ENCODE results near the gene GADD45GIP1.
A peak's percentile ranks its signal among the peaks of the same experiment; 100 is the strongest.
"Not testable (repeated sequence)": the region's sequence is repeated elsewhere in the genome, so short reads cannot be mapped to it uniquely, and the experiment has no call there.

GADD45GIP1 gene

DNA sequence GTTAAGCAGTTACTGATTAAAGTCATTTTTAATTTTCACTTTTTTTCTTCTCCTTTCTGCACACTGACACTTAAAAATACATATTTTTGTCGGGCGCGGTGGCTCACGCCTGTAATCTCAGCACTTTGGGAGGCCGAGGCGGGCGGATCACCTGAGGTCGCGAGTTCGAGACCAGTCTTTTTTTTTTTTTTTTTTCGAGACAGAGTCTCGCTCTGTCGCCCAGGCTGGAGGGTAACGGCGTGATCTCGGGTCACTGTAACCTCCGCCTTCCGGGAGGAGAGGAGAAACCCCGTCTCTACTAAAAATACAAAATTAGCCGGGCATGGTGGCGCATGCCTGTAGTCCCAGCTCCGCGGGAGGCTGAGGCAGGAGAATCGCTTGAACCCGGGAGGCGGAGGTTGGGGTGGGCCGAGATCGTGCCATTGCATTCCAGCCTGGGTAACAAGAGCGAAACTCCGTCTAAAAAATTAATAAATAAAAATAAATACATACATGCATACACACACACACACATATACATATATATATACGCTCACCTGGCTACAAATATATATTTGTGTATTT, 448 bp upstream of the GADD45GIP1 start:
- DNase-seq = not testable (repeated sequence)

- no peak for DNase-seq
These were observed 1.0 kb downstream of the GADD45GIP1 start for GRCh38 chr19:12955996-12956395.

DNA sequence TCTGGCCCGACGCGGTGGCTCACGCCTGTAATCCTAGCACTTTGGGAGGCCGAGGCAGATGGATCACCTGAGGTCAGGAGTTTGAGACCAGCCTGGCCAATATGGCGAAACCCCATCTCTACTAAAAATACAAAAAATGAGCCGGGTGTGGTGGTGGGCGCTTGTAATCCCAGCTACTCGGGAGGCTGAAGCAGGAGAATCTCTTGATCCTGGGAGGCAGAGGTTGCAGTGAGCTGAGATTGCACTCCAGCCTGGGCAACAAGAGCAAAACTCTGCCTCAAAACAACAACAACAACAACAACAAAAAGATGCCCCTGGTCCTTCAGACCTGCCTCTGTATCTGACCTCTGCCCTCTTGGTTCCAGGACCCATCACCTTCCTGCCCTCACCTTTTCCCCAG, 1.4 kb downstream of the GADD45GIP1 start:
- DNase-seq = not testable (repeated sequence)

DNA sequence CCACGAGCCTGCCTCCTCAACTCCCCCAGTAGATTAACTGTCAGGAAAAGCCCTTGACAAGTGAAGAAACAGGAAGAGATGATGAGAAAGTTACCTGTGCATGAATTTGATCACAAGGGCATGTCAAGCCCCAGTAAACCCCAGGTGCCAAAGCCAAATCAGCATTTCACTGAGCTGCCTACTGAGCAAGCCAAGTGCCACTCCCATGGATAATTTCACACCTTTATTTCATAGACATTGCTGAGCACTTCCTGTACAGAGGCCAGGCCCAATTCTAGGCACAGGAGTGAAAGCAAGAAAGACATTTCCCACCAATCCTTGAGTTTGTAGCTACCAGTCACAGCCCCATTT, 2.4 kb downstream of the GADD45GIP1 start:
- no peak for DNase-seq

- no peak for DNase-seq
These were observed 3.0 kb downstream of the GADD45GIP1 start for GRCh38 chr19:12953799-12954611.

DNA sequence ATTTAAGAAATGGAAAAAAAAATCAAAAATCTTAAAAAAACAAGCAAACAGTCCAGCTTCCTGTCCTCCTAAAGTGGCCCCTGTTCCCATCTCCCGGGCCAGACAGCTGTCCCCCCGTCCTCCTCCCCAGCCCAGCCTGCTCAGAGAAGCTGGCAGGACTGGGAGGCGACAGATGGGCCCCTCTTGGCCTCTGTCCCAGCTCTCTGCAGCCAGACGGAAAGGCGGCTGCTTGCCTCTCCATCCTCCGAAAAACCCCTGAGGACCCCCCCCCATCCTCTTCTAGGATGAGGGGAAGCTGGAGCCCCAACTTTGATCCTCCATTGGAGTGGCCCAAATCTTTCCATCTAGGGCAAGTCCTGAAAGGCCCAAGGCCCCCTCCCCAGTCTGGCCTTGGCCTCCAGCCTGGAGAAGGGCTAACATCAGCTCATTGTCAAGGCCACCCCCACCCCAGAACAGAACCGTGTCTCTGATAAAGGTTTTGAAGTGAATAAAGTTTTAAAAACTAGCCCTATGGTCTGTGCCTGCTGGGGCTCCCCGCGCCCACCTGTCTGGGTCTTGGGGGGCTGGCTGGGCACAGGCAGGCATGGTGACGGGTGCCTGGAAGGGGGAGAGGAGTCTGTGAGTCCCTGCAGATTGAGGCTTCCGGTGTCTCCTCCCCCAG, 3.8 kb downstream of the GADD45GIP1 start:
- DNase-seq = no peak

DNA sequence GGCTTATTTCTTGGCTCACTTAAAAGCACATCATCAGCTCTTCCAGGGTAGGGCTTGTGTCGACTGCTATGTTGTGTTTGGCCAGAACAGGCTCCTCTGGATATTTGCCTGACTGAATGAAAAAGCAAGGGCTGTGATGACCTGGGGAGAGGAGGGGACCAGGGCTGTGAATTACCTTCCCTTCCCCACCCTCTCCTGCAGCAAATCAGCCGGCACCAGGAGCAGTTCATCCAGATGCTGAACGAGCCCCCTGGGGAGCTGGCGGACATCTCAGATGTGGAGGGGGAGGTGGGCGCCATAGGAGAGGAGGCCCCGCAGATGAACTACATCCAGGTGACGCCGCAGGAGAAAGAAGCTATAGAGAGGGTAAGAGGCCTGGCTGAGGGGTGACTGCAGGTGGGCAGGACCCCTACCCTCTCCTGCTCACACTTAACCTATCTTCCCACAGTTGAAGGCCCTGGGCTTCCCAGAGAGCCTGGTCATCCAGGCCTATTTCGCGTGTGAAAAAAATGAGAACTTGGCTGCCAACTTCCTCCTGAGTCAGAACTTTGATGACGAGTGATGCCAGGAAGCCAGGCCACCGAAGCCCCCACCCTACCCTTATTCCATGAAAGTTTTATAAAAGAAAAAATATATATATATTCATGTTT, 4.4 kb downstream of the GADD45GIP1 start:
- DNase-seq = no peak

GRCh38 chr19:12952050-12952449, 5.0 kb downstream of the GADD45GIP1 start:
- not testable (repeated sequence) for DNase-seq

DNA sequence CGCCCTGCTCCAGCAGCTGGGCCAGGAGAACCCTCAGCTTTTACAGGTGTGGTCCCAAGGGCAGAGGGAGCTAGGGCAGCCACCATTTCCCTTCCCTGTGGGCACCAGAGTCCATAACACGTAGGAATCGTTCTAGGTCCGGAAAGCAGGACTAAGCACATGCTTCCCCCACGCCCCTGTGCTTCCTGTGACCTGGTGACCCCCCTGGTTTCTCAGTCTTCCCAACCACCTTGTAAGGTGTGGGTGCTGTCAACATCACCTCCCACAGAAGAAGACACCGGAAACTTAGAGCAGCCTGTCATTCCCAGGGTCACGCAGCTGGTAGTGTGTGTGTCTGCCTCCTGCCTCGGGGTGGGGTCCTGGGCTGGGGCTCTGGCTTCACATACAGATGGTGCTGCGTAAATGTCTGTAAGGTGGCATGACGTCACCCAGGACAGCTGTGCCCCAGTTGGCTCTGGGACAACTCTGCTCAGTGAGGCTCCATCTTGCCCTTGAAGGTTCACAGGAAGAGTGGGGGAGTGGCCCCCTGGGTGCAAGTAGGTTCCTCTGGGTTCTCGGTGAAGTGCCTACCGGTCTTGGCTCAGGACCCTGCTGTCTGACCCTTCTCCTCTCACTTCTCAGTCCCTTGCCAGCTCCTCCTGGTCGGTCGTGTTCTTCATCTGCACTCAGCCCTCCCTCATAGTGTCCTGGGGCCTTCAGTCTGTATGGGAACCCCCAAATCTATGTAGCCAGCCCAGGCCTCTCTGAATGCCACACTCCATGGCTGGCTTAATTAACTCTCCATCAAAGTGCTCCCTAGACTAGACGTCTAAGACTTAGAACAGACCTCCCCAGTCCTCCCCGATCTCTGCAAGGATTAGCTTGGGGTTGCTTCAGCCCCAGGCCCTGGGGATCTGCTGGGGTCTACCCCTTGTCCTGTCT, 7.4 kb downstream of the GADD45GIP1 start:
- no peak for DNase-seq

- DNase-seq = no peak
These were observed 8.2 kb downstream of the GADD45GIP1 start for GRCh38 chr19:12948612-12949362.

DNA sequence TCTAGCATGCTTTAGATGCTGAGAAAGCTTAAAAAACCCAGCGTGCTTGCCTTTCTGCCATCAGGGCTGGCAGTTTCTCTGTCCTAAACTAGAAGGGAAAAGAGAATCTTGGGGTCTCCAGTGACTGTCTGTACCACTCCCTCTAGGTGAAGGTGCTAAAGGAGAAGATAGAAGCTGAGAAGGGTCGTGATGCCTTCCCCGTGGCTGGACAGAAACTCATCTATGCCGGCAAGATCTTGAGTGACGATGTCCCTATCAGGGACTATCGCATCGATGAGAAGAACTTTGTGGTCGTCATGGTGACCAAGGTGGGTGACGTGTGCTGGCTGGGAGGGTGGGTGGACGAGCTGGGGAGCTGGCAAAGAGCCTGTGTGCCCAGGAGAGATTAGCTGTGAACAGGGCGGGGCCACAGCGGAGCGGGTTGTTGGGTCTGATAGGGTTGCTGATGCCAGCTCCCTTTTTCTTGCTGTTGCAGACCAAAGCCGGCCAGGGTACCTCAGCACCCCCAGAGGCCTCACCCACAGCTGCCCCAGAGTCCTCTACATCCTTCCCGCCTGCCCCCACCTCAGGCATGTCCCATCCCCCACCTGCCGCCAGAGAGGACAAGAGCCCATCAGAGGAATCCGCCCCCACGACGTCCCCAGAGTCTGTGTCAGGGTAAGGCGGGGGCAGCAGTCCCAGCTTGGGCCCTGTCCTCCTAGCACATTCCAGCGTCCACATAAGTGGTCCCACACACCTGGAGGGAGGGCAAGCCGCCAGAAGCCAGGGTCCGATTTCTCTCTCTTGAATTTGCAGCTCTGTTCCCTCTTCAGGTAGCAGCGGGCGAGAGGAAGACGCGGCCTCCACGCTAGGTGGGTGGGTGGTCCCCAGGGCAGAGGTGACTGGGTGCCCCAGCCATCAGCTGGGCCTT, 9.1 kb downstream of the GADD45GIP1 start:
- no peak for DNase-seq

- DNase-seq = no peak
These were observed 10.1 kb downstream of the GADD45GIP1 start for GRCh38 chr19:12946731-12947496.

DNA sequence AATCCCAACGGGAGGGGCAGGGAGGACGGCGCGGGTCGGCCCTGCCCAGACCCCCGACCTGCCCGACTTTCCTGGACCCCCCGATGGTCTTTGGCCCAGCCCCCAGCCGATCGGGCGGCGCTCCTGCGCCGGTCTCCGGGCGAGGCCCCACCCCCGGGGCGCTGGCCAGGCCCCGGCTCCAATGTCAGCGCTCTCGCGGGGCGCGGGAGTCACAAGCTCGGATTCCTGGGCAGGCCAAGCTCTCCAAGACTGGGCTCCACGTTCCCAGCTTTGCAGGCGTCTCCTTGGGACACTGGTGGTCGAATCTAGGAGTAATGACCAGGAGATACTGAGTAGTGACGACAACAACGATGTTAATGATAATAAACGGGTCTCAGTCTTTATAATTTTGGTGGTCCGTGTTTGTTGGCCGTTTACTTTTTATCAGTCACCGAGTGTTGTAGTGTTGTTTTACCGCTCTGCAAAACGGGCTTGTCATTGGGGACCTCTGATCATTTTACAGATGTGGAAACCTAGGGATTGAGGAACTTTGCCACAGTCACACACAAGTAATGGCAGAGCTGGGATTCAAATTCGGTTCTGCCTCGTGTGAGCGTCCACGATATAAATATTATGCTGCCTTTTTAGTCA, 10.8 kb downstream of the GADD45GIP1 start:
- peak in 3 of 5 experiments; percentile 37 to 71 (median 46) for DNase-seq

DNA sequence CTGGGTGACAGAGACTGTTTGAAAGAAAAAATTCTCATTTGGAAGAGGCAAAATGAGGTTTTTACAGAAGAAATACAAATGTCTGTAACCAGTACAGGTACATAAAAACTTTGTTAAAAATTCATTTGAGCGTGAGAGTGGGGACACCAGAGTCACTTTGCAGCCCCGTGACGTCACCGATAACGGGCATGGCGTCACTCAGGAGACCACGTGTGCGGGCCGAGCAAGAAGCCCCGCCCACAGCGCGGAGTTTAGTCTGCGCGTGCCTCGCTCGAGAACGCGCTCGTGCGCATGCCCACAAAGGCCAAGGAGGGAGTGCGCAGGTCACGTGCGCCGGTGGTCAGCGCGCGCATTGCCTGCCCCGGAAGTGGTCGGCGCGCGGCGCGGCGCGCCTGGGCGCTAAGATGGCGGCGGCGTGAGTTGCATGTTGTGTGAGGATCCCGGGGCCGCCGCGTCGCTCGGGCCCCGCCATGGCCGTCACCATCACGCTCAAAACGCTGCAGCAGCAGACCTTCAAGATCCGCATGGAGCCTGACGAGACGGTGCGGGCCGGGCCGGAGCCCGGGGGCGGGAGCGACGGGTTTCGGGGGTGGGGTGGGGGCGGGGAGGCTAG, 11.4 kb downstream of the GADD45GIP1 start, which contains the start of gene RAD23A:
RAD23A (plus strand) TSS at position 384 of the 613 bp plus-strand sequence; CDS start at position 471, 87 bp downstream.
- peak; percentile 96 to 99 (median 98) for DNase-seq

DNA sequence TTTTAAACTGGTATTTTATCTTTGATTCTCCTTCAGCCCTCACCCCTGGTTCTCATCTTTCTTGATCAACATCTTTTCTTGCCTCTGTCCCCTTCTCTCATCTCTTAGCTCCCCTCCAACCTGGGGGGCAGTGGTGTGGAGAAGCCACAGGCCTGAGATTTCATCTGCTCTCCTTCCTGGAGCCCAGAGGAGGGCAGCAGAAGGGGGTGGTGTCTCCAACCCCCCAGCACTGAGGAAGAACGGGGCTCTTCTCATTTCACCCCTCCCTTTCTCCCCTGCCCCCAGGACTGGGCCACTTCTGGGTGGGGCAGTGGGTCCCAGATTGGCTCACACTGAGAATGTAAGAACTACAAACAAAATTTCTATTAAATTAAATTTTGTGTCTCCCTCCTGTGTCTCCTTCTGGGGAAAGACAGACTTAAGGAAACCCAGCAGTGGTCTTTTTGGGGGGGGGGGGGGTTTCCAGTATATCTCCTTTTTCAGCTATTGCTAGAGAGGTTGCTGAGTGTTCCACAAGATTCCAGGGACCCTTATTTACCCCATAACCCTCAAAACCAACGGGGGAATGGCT, 12.8 kb downstream of the GADD45GIP1 start:
- no peak for DNase-seq

- DNase-seq = no peak
These were observed 13.5 kb downstream of the GADD45GIP1 start for GRCh38 chr19:12943437-12944044.

DNA sequence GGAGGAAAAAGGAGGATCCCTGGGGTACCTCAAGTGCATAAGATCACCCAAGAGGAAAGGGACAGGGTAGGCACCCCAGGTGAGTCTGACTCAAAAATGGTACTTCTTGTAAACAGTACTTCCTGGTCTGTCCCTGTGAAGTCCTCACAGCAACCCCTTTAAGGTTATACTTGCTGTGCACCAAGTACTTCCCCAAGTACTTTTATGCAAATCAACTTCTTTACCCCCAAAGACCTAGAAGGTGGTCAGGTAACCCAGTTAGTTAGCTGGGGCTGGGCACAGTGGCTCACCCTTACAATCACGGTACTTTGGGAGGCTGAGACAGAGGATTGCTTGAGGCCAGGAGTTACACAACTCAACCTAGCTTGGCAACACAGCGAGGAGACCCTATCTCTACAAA, 16.1 kb downstream of the GADD45GIP1 start:
- DNase-seq = peak in 1 of 5 experiments; percentile 26

Data from T-helper 2 cell (primary cell).